GM19239 (cell line): ENCODE measurements around the gene MKS1.

Experiments
- DNase-seq: peaks from one replicate; pipeline ENCODE4 v3.0.0; 2011; ENCODE audit warnings: low spot score; ENCODE audit not compliant: insufficient read length
- FAIRE-seq: peaks from 2 replicates; lab custom pipeline; 2011; peaks lifted over from hg19 to GRCh38; lab: Jason Lieb, UNC

Gene MKS1

GRCh38 chr17:58245428-58246103, 26.5 kb upstream of the MKS1 start:
- FAIRE-seq (no peak), DNase-seq (no peak)

- no peak for DNase-seq
- no peak for FAIRE-seq
These were observed 25.9 kb upstream of the MKS1 start for GRCh38 chr17:58244963-58245362.

DNA sequence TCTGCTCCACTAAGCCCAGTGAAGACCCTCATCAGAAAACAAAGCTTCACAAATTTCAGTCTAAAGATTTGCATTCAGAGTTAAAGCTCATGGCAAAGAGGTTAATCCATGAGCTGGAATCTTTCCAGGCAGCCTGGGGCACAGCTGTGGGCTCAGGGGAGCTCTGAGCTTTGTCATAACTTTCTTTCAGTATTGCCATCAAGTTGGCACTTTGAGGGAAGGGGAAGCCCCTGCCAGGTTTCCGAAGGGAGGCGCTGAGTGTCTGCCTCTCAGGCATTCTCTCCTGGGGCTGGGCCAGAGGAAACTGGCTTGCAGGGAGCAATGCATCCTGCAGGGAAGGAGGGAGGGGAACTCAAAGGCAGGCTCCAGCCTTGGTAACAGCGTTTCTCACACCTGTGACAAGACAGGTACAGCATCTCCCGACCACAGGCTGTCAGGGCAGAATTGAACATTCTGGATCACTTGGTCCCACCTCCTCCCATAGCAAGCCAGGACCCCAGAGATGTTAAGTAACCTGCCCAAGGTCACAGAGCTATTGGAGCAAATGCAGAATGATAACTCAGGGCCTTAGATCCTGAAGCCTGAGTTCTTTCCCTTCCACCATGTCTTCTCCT, 23.2 kb upstream of the MKS1 start:
- no peak for FAIRE-seq
- DNase-seq, result no peak

- FAIRE-seq (no peak), DNase-seq (no peak)
These were observed 20.9 kb upstream of the MKS1 start for GRCh38 chr17:58239987-58240386.

DNA sequence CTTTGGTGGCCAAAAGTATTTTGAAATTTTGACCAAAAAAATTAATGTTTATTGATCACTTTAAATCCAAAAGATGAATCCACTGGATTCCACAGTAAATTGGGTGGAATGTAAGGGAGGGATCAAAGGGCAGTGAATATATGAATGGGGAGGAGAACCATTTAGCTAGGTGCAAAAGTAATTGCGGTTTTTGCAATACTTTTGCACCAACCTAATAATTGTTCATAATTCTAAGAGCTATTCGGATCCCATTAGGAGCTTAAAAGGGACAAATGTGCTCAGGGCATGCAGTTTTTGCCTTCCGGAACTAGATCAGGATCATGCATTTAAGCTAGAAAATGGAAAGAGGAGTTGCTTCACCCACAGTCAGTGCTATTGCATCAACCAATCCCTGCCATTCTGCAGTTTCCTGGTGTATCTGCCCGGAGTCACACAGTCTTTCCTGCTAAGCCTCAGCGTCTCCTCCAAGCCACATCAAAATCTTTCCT, 19.1 kb upstream of the MKS1 start, which contains the start of gene LPO:
Gene LPO, plus strand, starts transcription at position 438 of the 488 bp plus-strand sequence. CDS start 4,396 bp downstream, outside the sequence.
- DNase-seq, result no peak

DNA sequence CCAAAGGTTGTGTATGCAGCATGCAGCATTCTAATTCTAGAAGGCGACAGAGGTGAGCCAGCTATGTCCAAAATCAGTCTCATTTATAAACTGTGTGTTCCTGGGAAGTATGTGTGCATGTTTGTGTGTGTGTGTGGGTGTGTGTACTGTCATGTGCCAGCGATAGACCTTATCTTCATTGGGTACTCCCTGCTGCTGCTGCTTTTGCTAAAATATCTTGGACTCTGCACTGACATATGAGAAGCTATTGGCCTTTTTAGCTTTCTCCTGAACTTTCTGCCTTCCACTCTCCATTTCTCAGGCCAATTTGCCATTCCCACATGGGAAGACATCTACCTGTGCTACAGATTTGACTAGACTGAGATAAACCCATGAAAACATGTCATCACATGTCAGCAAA, 17.3 kb upstream of the MKS1 start:
- FAIRE-seq, result no peak
- no peak for DNase-seq

More for the DNA sequence above, 19.1 kb upstream of the MKS1 start, which contains the start of gene LPO:
- FAIRE-seq, result no peak

DNA sequence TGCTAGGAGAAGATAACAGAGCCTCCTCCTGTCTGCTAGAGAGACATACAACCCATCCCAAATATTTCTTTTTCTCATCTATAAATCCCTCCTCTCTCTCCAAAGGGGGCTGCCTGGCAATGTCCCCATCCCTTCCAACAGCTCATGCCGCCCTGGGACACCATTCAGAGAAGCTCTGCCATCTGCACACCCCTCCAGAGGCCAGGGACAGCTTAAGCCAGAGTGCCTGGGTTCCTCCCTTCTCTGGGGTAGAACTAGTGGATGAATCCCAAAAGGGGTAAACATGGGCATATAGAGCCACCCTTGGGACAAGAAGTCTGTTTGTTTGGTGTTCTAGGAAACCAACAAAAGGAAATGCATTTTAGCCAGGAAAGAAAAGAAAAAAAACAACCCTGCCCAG, 16.8 kb upstream of the MKS1 start:
- no peak for DNase-seq
- no peak for FAIRE-seq

DNA sequence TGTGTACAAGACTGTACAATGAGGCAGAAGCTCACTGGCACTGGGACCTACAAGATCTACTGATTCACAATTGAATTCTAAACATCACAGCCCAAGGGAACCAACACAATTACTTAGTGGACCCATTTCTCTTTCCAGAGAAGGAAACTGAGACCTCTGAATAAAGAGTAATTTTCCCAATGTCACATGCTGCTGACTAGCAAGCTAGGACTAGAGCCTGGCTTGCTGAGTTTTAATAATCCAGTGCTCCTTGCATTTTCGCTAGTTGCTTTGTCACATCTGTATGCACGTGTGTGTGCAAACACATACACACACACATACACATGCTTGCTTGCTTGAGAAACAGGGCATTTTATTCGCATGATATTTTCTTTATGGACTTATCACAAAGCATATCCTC, 15.5 kb upstream of the MKS1 start:
- FAIRE-seq (no peak), DNase-seq (no peak)

- FAIRE-seq, result peak; percentile 68
- no peak for DNase-seq
These were observed 14.5 kb upstream of the MKS1 start for GRCh38 chr17:58233543-58233942.

DNA sequence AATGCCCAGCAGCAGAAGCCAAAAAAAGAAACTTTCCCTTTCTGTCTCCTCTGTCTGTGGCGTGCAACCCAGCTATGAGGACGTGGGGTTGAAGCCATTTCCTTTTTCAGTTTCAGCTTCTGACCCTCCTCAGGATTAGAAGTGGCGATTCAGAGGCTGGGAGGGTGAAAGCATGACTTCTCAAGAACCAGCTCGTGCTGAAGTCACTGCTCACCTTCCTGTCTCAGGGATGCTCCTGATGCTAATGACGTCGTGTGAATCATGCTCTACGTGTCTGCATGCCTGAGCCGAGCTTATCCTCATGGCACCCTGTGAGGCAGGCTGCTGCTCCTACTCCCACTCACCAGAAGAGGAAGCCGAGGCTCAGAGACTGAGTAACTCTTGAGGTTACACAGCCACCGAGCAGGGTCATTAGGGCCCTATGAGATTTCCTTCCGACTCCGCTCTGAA, 13.7 kb upstream of the MKS1 start:
- peak; percentile 43 for DNase-seq
- peak; percentile 95 for FAIRE-seq

GRCh38 chr17:58231641-58232040, 12.6 kb upstream of the MKS1 start:
- DNase-seq (no peak), FAIRE-seq (no peak)

DNA sequence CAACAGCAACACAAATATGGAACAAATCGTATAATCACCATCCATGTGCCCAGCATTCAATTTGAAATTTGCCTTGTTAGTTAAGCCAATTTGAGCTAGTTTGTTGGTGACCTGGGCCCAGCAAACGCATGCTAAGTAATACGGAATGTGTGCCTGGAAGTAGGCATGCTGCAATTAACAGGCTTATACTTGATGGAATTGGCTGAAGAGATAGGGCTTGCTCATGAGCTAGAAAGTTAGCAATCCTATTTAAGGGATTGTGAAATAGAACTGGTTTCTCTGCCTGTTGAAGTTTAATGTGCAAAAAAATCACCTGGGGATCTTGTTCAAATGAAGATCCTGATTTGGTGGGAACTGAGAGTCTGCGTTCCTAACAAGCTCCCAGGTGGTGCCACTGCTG, 10.8 kb upstream of the MKS1 start:
- no peak for DNase-seq
- FAIRE-seq, result no peak

DNA sequence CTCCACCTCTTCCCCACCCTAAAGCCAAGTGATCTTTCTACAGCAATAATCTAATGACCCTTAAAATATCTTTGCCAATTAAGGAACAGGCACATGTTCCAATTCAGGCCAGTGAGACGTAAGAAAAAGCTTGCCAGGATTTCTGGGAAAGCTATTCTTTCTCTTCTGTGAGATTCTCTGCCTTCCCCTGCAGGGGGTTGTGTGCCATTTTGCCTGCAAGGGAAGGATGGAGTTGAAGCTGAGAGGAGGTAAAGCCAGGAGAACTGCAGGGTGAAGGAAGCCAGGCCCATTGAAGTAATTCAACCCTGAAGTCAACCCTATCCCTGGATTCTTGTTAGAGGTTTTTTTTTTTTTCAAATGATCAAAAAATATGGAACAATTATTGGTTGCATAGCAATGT, 10.3 kb upstream of the MKS1 start:
- DNase-seq (no peak), FAIRE-seq (no peak)

DNA sequence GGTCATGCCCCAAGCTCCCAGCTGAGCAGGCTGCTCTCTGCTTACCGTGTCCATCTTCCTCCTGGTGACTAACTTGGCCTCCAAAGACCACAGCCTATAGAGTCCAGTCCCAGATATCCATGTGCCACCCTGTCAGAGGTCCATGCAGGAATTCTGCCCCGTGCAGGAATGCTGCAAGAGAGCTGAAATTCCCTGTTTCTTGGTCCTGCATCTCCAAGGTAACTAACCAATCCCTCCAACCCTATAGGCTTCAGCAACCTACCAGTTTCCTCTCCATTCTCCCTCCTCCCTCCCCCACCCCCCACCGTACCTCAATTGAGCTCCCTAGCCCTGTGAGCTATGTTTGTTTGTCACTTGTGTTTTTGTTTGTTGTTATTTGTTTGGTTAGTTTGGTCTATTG, 9.6 kb upstream of the MKS1 start:
- no peak for DNase-seq

GRCh38 chr17:58227733-58228132, 8.7 kb upstream of the MKS1 start:
- no peak for FAIRE-seq

More for the DNA sequence above, 9.6 kb upstream of the MKS1 start:
- no peak for FAIRE-seq

DNA sequence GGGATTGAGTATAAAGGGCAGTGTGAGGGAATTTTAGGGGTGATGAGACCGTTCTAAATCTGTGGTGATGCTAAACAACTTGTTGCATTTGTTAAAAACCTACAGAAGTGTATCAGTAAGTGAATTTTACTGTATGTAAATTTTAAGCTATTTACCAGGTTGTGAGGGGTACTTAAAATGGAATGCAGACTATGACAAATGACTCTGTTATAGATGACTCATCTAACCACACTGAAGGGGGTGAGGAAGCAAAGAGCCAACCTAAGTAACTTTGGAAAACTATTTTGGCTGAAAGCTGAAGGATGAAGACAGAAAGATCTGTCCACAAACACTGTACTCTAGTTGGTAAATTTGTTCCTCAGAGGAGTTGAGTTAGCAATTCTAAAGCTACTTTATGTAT, 5.3 kb upstream of the MKS1 start:
- FAIRE-seq (no peak), DNase-seq (no peak)

More at GRCh38 chr17:58227733-58228132, 8.7 kb upstream of the MKS1 start:
- DNase-seq, result no peak

DNA sequence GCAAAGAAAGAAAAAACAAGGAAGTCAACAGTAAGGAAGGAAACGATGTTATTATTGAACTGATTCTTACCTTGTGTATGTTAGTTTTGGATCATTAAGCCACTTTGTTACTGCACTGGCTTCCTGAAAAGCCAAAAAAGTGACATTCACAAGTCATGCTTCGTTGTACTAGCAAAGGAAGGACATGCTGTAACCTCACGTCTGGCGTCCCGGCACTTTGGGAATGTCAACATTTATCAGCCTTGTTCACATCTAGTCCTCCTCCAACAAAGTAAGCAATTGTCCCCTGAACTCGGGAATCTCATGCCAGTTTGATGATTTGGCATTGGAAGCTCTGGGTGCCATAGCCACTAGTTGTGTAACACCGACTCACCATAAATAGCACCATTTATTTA, 731 bp upstream of the MKS1 start:
- DNase-seq (no peak), FAIRE-seq (no peak)

GRCh38 chr17:58217766-58218165, 1.3 kb downstream of the MKS1 start:
- DNase-seq (no peak), FAIRE-seq (no peak)

DNA sequence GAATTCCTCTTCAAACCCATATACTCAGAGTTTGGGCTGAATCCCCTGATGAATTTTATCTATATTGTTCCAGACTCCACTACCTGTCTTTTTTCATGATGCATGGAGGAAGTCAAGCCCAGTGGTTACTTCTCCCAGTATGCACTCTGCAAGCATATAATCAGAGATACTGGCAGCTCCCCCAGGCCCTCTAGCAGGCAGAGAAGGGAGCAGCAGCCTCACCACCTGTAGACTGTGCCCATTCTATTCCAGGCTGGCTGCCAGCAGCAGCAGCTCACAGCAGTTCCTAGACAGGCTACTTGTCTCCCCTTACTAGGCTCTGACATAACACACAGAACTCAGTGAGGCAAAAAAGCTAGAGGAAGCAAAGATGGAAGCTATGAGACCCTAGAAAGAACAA, 3.4 kb downstream of the MKS1 start:
- DNase-seq, result no peak
- no peak for FAIRE-seq

GRCh38 chr17:58210922-58211321, 8.1 kb downstream of the MKS1 start:
- FAIRE-seq, result no peak
- no peak for DNase-seq

- DNase-seq, result no peak
- FAIRE-seq, result no peak
These were observed 10.7 kb downstream of the MKS1 start for GRCh38 chr17:58208344-58208743.

DNA sequence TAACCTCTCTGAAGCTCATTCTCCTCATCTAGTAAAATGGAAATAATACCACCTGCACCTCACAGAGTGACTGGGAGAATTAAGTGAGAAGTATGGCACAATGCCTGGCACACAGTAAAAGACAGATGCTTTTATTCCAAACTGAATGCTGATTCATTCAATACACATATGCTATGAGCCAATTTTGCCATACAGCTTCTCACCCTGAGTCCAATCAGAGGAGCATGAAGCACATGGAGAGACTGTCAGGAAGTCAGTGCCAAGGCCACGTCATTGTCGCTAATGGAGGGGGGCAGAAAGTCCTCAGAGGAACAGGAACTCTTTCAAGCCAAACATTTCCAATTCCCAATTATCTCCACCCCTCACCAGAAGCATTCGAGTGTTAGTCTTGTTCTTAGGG, 11.6 kb downstream of the MKS1 start:
- DNase-seq (no peak), FAIRE-seq (no peak)
